ENCODE measurements around the gene AGPAT1. TPM values are rescaled to one million over a fixed set of nuclear protein-coding genes. Genes with fewer than 3 reads are reported as not detected.

AGPAT1 gene
- polyA plus RNA-seq, 1 donor from 2014 or later: 17.2 TPM

DNA sequence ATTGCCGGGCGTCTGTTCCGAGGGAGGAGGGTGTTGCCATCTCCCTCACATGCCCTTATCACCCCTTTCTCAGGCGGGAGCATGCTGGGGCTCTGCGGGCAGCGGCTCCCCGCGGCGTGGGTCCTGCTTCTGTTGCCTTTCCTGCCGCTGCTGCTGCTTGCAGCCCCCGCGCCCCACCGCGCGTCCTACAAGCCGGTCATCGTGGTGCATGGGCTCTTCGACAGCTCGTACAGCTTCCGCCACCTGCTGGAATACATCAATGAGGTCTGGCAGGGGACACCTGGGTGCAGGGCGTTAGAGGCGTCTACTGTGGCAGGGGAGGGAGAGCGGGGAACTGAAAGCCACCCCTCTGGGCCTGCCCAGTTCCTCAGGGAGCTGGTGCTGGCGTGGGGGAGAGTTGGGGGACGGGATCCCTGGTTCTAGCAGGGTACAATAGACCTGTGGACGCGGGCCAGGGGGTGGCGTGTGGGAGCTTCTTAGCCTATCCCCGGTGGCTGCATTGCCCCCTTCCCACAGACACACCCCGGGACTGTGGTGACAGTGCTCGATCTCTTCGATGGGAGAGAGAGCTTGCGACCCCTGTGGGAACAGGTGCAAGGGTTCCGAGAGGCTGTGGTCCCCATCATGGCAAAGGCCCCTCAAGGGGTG is 21.2 kb downstream of the AGPAT1 start:
- H3K27ac Mint-ChIP-seq: peak overlapping the region in 2 of 3 donors; percentile 58 to 80
- H3K36me3 Mint-ChIP-seq: no peaks in the 10 kb centered on the region
- peak overlapping the region; percentile 82 to 100 (median 92) for H3K4me3 Mint-ChIP-seq
- peaks cover 31% of the 10 kb centered on the region for H3K27me3 Mint-ChIP-seq
- peaks cover 14 to 20% (median 19%) of the 10 kb centered on the region in 3 donors for H3K4me1 Mint-ChIP-seq
- H3K9me3 Mint-ChIP-seq: peaks cover 0 to 1% (median 0%) of the 10 kb centered on the region in 3 donors

DNA sequence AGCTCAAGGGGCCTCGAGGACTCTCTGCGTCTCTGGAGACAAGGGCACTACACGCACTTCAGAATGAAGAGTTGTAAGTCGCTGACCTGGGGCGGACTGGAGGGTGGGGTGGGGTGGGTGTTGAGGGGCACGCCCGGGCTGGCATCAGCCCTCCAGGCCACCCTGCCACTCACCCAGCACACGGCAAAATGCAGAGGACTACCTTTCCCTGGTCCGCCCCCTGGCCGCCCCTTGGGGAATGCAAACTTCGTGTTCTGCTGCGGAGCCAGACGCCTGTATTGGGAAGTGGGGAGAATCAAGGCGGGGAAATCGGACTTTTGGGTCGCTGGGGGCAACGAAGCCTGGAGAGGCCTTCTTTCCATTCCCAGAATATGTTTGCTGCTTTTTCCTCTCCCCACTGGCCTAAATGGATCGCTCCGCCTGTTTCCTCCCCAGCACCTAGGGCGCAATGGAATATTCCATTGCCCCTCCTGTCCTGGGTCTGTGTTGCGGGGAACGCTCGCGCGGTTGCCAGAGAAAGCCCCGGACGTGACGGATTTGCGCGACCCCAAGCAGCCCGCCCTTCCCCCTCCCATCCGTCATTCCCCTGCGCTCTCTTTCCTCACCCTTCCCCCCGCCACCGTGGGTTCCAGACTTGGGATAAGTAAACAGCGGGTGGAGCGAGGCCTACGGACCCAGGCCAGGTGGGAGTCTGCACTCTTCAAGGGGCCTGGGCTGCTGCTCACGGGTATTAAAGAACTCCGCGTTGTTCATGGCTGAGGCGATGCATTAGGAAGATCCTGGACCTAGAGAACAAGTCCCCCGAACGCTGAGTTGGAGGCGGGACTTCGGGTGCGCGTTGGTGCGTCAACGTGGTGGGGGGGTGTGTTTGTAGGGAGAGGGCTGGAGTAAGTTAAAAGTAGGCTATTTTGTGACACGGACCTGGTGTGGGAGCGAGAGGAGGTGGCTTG is 22.0 kb downstream of the AGPAT1 start, which contains the start of gene PPT2:
PPT2 (plus strand) TSS at position 578 of the 950 bp plus-strand sequence. CDS start 454 bp downstream, outside the sequence.
- peaks cover 36% of the 10 kb centered on the region for H3K27me3 Mint-ChIP-seq
- no peaks in the 10 kb centered on the region for H3K36me3 Mint-ChIP-seq
- H3K9me3 Mint-ChIP-seq: peaks cover 0 to 4% (median 0%) of the 10 kb centered on the region in 3 donors
- H3K27ac Mint-ChIP-seq: peak within 1 kb of the TSS; percentile 18 to 80 (median 58)
- peaks cover 15 to 22% (median 19%) of the 10 kb centered on the region in 3 donors for H3K4me1 Mint-ChIP-seq
- peak within 1 kb of the TSS; percentile 82 to 100 (median 92) for H3K4me3 Mint-ChIP-seq

DNA sequence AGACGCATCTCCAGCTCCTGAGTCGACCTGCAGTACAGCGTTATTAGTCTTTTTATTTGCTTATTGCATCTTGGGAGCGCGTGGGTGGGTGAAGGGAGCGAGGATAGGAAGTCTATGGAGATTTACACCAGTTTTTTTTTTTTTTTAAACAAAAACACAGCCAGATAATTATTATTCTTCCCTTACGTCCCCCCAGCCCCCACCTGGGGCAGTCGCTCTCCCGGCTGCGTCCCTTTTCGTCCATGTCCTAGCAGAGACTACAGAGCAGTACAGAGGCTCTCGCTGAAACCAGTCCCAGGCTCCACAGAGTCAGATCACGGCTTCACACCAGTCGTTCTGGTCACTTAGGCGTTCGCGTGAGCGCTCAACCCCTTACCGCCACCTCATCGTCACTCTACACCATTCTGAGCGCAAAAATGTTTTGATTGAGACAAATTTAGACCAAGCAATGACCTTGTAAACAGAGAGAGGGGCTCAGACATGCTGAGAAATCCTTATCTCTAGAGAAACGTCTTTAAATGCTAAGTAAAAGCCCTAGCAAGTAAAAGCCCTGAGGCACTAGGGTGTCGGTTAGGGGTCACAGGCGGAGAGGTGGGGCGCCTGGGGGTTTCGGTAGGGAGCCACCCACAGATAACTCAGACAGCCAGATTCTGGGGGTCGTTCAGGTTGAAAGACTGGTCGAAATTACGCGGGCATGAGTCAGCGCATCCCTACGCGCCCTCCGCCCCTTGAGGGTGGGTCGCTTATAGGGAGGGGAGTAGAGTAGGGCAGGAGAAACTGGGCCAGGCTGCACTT is 22.9 kb downstream of the AGPAT1 start:
- Mint-ChIP-seq H3K4me3 (peak overlapping the region; percentile 26 to 92 (median 84)), H3K36me3 (no peaks in the 10 kb centered on the region), H3K27ac (peak overlapping the region in 1 of 3 donors; percentile 15), H3K27me3 (peaks cover 44% of the 10 kb centered on the region), H3K4me1 (peaks cover 17 to 27% (median 19%) of the 10 kb centered on the region in 3 donors), H3K9me3 (peaks cover 0 to 4% (median 0%) of the 10 kb centered on the region in 3 donors)

DNA sequence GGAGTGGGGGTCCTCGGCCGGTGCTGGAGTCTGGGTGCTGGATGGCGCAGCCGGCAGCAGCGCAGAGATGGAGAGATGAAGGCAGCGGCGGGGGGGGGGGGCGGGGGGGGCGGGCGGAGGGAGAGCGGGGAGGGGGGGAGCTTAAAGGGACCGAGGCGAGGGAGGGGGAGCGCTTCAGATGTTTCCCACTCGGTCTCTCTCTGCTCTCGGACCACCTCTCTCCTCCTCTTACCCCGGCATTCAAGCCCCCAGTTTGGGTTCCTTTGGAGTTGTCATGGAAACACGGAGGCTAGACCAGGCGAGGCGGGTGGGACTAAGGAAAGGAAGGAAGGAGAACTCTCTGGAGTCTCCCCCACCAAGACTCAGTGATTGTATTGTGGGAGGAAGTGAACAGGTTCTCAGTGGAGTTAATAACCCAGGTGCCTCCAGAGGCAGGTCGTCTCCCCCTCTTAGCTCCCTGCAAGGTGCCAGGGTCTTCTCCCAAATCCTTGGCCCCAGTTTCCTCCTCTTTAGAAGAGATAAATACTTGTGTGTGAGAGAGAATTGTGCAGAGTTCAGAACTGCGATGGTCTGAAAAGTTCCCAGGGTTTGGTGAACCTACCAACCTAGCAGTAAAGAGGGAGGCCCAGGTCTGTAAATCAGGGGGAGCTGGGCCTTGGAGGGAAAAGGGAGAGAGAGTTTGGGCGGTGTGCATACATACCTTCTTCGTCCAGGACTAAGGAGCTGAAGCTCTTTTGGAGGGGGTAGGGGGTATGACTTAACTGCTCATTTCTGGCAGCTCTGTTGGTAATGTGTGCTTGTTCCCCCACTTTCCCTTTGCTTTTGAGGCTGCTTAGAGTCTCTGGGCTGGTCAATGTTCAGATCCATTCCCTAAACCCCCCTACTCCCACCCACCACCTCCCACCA is 23.8 kb downstream of the AGPAT1 start, which contains the start of gene PRRT1:
PRRT1 (minus strand) TSS at position 77 of the 906 bp plus-strand sequence. CDS start 112 bp downstream, outside the sequence.
- Mint-ChIP-seq H3K27me3 (peaks cover 52% of the 10 kb centered on the region), H3K27ac (peak within 1 kb of the TSS in 1 of 3 donors; percentile 21), H3K4me3 (peak within 1 kb of the TSS in 3 of 4 donors; percentile 19 to 82 (median 70)), H3K4me1 (peaks cover 17 to 27% (median 19%) of the 10 kb centered on the region in 3 donors), H3K36me3 (no peaks in the 10 kb centered on the region), H3K9me3 (peaks cover 0 to 4% (median 0%) of the 10 kb centered on the region in 3 donors)

DNA sequence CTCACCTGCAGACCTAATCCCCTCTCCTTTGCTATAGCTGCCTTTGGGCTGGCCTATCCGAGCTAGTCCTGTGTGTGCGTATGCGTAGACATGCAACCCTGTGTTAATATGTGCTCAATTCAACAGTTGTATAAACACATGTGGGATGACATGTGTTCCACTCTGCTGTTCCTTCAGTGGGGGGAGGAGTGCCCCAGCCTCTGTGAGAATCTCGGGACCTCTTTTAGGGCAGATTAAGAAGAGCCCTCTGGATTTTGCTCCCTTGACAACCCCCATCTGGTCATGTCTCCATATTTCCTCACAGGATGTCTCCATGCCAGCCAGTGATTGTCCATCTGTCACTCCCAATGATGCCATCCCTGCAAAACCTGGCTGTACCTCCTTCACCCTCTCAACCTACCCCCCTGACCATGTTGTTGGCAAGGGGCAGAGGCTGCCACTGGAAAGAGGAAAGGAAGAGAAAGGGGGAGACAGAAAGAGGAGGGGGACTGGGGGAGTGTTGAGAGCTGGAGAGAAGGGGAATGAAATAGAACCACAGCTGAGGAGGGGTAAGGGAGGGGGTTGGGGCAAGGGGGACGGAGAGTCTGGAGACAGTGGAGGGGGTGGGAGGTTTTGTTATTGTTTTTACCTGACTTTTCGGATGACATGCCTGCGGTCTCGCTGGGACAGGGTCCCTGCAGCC is 24.6 kb downstream of the AGPAT1 start:
- Mint-ChIP-seq H3K4me3 (peak overlapping the region in 2 of 4 donors; percentile 19 to 25), H3K27me3 (peaks cover 52% of the 10 kb centered on the region), H3K36me3 (no peaks in the 10 kb centered on the region), H3K9me3 (peaks cover 0 to 4% (median 0%) of the 10 kb centered on the region in 3 donors), H3K4me1 (peaks cover 17 to 27% (median 19%) of the 10 kb centered on the region in 3 donors), H3K27ac (no peak overlapping the region)

DNA sequence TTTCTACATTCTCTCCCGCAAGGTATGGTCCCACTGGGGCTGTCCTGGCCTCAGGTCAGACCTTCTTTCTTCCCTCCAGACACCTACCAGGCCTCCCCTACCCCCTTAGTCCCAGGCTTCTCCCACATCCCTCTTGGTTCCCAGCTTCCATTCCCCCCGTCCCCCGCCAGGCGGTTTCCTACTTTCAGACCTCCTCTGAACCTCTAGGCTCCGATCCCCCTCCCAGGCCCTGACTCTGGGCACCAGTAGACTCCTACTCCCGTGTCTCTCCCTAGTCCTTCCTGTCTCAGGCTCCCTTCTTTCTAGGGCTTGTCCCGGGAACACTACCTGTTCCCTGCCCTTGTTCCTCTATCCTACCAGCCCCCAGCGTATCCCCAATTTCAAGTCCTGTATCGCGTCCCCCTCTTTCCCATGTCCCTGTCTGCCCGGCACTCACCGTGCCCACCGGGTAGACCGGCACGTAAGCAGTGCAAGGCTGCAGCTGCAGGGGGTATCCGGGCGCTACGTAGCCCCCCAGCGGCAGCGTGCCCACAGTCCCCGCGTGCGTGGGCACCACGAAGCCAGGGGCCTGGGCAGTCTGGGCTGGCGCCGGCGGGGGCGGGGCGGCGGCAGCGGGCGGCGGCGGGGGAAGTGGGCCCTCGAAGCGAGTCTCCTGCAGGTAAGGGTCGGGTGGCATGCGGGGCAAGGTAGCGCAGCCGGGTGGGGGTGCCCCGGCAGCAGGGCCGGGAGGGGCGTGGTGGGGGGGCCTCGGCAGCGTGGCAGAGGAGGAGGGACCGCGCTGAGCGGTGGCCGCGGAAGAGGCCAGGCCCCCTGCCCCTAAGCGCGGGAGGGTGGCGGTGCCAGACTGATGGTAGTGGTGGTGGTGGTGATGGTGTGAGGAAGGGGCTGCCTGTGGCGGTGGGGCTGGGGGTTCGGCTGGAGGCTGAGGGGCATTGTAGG is 25.7 kb downstream of the AGPAT1 start:
- H3K4me1 Mint-ChIP-seq: peaks cover 19 to 26% (median 20%) of the 10 kb centered on the region in 3 donors
- peaks cover 52% of the 10 kb centered on the region for H3K27me3 Mint-ChIP-seq
- peak overlapping the region in 1 of 4 donors; percentile 87 for H3K4me3 Mint-ChIP-seq
- no peaks in the 10 kb centered on the region for H3K36me3 Mint-ChIP-seq
- H3K9me3 Mint-ChIP-seq: peaks cover 0 to 4% (median 0%) of the 10 kb centered on the region in 3 donors
- H3K27ac Mint-ChIP-seq: peak overlapping the region in 1 of 3 donors; percentile 74

DNA sequence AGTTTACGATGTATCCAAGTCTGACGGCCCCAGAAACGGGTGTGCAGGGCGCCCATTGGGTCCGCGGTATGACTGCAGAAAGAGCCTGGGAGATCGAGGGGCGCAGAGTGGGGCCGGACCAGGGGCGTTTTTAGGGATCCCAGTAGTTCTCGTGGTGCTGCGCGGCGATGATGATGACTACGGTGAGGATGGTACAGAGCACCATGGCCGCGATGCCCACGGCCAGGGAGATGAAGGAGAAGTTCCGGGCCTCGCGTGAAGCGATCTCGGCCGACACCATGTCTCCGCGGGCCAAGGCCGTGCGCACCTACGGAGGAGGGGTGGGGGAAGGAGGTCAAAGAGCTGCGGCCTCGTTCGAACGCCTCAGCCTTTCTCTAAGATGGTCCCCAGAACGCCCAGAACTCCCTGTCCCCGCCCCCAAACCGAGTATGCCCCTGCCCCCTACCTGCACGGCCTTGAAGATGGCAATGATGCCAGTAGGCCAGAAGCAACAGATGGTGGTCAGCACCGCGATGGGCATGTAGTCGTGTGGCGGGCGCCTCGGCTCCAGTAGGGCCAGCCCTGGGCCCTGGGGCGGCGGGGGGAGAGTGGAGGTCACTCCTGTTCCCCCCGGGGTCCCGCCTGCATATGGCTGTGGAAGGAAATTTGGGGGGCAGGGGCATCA is 26.7 kb downstream of the AGPAT1 start:
- Mint-ChIP-seq H3K27me3 (peaks cover 52% of the 10 kb centered on the region), H3K4me1 (peaks cover 14 to 20% (median 14%) of the 10 kb centered on the region in 3 donors), H3K4me3 (peak overlapping the region; percentile 44 to 85 (median 50)), H3K9me3 (peaks cover 0 to 4% (median 0%) of the 10 kb centered on the region in 3 donors), H3K36me3 (no peaks in the 10 kb centered on the region), H3K27ac (peak overlapping the region in 1 of 3 donors; percentile 88)

DNA sequence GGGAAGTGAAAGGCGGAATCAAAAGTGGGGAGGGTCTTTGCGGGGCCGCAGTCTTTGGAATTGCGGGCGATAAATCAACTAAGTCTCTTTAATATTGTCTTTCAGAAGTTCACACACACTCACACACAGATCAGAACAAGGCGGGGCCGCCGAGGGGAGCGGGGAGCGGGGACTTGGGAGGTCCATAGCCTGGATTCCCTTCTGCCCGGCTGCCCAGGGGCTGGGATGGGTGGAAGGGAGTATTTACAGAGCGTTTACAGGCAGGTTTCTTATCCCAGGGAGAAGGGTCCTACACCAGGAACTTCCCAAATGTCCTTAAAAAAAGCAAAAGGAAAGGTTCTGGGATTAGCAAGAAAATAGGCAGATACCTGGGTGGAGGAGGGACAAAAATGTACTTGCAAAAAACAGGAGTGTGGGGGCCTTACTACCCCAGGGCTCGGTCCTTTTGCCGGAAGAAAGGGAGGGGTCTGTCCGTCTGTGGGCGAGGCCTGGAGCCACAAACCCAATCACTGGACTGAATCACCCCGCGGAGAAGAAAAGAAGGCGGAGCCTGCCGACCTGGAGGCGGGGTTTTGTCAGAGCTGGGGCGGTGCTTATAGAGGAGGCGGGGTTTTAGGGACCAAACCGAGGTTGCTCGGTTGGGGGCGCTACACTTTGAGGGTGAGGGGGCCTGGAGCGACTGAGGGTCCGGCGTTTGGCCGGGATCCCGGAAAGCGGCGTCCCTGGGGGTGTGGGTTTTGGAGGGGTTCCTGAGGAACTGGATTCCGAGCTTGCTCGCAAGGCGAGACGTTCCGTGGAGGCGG is 27.4 kb downstream of the AGPAT1 start:
- Mint-ChIP-seq H3K27me3 (peaks cover 47% of the 10 kb centered on the region), H3K4me1 (peaks cover 10 to 16% (median 13%) of the 10 kb centered on the region in 3 donors)

DNA sequence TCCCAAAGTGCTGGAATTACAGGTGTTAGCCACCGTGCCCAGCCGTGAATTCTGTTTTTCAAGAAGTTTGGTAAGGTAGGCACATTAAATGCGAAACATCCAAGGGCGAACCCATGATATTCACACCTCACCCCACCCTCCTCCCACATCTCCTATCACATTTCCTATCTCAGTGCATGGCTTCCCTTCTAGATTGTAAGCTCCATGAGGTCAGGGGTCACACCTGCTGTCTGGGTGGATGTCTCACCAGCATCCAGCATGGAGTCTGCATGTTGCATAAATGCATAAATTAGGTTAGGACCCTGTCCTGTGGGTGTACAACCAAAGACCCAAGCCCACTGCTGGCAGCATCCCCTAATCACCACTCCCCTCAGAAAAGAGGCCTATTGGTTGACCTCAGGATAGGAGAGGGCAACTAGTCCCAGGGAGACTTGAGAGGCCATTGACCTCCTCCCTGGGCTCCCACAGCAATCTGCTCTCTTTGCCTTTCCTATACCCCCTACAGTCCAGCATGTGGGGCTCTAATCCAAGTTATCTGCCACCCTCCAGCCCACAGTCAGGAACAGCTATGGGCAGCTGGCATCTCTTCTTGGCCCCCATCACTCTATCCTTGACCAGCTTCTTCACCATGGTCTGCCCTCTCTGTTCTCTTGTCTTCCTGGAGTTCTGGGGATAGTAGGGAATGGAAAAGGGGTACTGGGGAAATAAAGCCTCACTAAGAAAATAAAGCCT is 28.3 kb downstream of the AGPAT1 start:
- peaks cover 41% of the 10 kb centered on the region for H3K27me3 Mint-ChIP-seq
- H3K4me1 Mint-ChIP-seq: peaks cover 1 to 11% (median 6%) of the 10 kb centered on the region in 3 donors
- H3K4me3 Mint-ChIP-seq: no peak overlapping the region
- no peak overlapping the region for H3K27ac Mint-ChIP-seq
- peaks cover 0 to 4% (median 0%) of the 10 kb centered on the region in 3 donors for H3K9me3 Mint-ChIP-seq
- H3K36me3 Mint-ChIP-seq: no peaks in the 10 kb centered on the region

More for the DNA sequence above, 27.4 kb downstream of the AGPAT1 start:
- H3K4me3 Mint-ChIP-seq: peak overlapping the region; percentile 44 to 85 (median 68)
- H3K36me3 Mint-ChIP-seq: no peaks in the 10 kb centered on the region
- peak overlapping the region in 1 of 3 donors; percentile 88 for H3K27ac Mint-ChIP-seq
- peaks cover 0 to 4% (median 0%) of the 10 kb centered on the region in 3 donors for H3K9me3 Mint-ChIP-seq

DNA sequence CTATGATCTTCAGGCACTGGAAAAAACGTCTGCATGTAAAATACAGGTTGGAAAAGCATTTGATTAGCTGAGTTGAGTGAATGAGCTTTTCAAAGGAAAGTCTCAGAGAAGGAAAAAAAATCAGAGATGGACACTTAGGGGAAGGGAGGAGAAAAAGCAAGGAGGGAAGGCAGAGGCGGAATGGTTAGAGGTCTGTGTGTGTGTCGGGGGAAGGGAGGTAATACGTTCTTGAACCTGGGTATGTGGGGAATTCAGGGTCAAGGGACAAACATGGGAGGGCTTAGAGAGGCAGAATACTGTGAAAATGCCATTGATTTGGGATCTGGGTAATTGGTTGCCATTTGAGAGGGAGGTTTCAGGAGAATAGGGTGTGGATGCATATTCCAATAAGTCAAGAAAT is 29.2 kb downstream of the AGPAT1 start:
- no peak overlapping the region for H3K27ac Mint-ChIP-seq
- H3K27me3 Mint-ChIP-seq: peaks cover 37% of the 10 kb centered on the region
- H3K36me3 Mint-ChIP-seq: no peaks in the 10 kb centered on the region
- H3K4me3 Mint-ChIP-seq: peak overlapping the region in 1 of 4 donors; percentile 0
- H3K4me1 Mint-ChIP-seq: peaks cover 0 to 11% (median 6%) of the 10 kb centered on the region in 3 donors
- peaks cover 0 to 4% (median 0%) of the 10 kb centered on the region in 3 donors for H3K9me3 Mint-ChIP-seq

Data from IgD-negative memory B cell (primary cell).